ENCODE data around the gene LASP1NB.

The LASP1NB gene

DNA sequence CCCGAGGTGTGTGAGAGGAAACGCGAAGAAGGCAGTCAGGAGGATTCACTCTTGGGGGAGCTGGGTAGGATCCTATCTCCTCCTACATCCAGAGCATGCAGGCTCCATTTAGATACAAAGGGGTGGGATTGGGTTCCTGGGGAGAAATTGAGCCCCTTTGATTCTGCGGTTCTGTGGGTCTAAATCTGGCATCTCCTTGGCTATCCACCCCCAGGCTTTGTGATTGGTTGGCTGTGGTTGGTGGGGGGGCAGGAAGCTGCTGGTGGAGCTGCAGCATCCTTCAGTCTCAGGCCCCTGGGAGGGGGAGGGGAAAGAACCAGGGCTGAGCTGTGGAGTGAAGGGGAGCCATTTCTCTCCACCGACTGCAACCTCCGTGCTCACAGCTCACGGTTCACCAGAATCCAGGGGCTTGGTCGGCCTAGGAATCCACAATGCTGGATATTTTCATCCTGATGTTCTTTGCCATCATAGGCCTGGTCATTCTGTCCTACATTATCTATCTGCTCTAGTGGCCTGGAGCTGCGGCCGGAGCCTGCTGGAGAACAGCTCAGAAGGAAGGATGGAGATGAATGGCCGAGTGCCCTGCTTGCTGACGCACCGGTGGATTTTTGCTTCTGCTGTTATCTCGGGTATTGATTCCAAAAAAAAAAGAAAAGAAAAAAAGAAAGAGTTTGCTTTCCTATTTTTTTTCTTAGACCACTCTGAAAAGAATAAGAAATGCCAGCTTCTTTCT, at the start of gene LASP1NB:
Gene LASP1NB (plus strand): TSS at position 352 of the 733 bp plus-strand sequence.
- DNase-seq: no peak

DNA sequence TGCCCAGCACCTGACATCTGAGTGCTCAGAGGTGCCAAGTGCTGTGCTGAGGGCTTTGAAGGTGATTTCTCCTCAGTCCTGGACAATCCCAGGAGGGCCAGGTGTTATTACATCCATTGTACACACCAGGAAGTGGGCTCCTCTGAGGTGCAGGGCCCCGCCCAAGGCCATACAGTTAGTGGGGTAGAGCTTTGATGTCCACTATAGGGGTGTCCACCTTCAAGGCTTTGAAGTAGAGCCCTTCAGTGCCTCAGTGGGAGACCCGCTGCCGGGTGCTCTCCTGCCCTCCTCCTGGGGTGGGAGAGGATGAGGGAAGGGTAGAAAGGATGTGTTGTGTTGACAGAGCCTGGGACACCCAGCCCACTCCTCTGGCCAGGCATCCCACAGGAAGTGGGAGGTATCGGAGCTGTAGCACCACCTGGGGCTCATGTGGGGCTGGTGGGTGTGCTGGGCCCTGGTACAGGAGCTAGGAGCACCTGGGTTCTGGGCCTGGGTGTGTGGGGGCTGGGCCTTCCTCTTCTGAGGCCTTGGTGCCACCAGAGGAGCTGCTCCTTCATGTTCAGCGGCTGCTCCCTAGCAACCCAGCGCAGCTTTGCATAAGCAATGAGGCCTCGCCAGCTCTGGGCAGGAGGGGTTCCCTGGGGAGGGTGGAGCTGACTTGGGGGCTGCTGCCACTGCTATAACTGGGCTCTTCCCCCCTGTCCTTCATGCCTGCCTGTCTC, 48.1 kb upstream of the LASP1NB start:
- DNase-seq: no peak

DNA sequence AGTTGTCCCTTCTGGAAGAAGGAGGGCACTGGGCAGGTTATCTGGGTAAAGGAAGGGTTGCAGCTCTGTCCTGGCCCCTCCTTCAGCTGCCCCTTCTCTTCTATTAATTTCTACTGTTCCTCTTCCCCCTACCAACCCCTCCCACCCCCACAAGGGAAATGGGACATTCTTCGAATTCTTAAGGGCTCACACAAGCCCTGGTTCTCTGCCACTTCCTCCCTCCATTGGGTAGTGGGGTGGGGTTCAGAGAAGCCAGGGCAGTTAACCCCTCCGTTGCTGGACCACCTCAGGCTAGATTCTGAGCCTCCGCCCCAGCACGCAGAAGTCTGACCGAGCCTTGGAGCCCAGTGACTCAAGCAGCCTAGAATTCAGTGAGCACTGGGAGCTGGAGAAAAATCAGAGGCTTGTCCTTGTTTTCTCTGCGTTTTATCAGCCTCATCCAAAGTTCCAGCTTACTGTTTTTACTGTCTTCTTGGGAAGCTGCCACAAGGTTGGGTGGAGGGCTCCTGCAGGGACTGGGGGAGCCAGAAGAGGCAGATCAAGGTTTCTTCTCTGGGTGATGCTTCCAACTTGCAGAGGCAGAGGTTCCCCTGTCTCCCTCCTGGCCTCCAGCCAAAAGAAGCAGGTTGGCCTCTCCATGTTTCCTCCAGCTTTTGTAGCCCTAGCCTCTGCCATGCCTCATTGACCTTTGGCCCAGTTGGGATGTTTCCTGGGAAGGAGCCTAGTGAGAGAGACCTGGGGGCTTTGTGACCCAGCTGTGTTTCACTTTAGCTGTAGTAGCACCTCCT, 45.3 kb upstream of the LASP1NB start:
- no peak for DNase-seq

DNA sequence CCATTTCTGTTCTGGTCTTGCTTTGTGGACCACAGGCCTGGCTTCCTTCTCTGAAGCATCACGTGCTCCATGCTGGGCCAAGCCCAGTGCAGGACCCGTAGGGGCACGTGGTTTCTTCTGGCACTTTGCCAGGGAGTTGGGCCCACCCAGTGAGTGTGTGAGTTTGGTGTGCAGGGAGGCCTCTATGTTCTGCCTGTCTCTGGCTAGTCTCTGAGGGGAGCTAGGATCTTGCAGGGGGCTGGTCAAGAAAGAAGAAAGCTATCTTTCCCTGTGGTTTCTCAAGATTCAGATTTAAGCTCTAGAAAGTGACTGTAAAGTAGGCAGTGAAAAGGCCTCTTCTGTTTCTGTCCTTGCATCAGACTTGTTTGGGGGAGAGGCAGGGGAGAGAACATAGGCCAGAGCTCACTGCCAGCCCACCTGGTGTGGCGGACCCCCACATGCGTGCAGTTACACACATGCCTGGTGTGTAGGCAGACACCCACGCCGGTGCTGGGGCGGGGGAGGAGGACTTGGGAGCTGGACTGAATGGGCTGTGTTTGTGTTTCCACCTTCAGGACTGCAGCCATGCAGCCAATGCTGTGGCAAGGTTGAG, 43.7 kb upstream of the LASP1NB start:
- no peak for DNase-seq

DNA sequence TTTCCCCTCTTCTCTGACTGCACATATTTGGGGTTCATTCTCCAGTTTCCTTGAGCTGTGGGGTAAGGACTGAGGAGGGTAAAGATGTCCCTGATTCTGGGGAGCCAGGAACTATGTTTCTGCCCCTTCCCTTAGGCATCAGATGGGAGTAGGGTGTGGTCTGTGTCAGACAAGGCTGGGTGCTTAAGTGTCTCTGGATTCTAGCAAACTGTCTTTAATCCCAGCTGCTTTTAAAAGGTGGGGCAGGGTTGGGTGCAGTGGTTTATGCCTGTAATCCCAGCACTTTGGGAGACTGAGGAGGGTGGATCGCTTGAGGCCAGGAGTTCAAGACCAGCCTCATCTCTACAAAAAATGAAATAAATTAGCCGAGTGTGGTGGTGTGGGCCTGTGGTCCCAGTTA, 42.5 kb upstream of the LASP1NB start:
- no peak for DNase-seq

DNA sequence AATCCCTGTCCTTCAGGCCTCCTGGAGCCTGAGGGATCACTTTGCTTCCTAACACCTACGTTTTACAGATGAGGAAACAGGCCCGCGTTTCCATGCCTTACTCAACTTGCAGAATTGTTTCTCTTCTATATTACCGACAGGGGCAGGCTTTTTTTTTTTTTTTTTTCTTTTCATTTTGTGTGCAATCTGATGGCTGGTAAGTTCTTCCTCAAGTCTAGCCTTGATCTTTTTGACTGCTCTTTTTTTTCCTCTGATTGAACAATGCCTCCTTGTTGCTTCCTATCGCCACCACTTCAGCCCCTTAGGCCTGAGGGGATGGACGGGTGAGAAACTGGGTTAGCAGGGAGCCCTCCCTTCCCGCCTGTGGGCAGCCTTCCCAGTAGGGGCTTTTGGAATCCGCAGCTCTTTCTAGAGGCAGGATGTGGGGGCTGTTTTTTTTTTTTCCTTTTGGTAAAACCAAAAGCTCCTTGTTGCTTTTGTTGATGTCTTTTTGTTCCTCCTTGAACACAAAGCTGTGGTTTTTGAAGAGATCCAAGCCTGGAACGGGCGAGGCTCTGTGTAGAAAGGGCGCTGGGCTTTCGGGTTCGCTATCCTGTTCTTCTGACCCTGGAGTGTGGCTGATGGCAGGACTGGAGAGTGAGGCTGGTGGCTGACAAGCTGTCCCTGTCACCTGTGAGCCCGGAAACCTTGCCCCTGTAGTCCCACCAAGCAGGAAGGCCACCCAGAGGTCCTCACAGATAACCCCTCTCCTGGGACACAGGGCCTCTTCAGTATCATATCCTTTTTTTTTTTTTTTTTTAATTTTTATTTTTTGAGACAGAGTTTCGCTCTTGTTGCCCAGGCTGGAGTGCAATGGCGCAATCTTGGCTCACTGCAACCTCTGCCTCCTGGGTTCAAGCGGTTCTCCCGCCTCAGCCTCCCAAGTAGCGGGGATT, 41.6 kb upstream of the LASP1NB start:
- DNase-seq: no peak

DNA sequence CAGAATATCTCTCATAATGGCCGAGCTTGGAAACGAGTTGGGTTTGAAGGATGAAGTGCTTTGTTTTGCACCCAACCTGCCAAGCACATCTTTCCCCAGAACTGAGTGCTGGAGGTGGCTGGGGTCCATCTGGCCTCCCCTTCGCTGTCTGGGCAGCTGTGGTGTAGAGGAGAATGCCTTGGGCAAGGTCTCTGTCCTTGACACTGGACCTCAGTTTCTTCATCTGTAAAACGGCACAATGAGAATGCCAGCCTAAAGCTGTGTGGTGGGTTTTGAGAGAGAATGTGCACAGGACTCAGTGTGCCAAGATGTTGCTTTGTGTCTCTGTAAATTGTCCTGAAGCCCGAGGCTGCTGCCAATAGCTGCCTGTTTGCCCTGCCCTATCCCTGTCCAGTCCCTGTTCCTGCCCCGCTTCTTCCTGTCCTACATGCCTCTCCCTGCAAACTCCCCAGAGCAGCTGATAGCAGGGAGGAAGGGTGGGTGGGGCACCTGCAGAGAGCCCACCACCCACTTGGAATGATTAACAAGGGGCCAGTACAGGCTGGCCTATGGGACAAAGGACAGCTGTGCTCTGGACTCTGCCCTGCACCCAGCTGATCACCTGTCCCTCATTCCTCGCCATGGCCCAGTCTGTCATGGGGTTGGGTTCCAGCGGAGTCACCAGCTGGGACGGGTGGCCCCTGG, 40.2 kb upstream of the LASP1NB start:
- no peak for DNase-seq

DNA sequence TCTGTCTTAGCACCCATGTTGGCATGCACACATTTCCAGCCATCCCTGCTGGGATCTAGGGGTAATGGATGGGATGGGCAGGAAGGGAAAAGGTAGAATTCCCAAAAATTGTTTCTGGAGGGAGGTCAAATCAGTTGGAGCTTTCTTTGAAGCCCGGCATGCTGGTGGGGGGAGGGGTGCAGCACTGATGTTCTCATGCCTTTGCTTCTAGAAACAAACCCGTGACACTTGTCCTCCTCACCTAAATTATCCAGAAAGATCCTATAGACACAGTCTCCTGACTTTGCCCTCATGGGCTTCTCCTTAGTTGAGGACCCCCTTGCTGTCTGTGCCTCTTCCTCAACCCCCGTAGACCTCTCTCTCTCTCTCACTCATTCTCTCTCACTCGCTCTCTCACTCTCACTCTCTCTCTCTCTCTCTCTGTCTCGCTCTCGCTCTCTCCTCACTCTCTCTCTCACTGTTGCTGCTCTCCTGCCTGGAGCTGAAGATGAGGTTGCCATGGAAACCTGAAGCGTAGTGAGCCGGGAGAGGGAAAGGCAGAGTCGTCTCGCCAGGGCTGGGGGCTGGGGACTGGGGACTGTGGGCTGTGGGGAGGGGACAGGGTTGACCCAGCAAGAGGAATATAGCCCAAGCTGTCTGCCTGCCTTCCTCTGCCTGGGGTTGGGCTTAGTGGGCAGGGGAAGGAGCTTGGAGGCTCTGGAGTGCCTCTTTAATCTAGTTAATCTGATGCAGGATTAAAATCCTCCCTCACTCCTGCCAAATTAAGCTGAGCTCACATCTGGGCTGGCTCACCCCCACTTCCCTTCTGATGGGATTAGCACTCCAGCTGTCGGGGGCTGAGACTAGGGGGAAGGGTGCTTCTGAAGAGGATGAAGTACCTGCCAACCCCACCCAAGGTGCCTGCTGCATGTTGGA, 39.4 kb upstream of the LASP1NB start:
- DNase-seq: no peak

DNA sequence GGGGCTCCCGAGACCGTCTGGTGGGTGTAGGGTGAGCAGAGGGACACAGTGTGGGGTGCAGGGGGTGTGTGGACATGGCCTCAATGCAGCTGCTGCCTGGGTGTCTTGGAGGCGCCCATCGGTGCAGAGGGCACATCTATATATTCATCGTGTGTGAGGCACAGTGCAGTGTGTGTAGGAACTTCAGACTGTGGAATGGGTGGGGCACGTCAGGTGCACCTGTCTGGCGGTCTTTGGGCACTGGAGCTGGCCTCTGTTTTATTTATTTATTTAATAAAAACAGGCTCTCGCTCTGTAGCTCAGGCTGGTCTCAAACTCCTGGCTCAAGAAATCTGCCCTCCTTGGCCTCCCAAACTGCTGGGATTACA, 38.8 kb upstream of the LASP1NB start:
- no peak for DNase-seq

DNA sequence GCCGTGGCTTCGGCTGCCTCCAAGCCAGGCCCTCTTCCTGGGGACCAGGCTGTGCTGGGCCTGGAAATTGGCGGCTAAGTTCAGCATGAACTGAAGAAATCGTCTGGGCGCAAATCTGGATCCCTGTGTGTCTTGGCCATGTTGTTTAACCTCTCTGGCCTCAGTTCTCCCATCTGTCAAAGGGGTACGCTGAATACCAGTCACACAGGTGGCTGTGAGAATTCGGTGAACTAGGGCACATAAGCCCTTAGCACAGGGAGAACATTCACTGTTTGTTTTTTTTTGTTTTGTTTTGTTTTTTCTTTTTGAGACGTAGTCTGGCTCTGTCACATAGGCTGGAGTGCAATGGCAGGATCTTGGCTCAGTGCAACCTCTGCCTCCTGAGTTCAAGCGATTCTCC, 36.6 kb upstream of the LASP1NB start:
- no peak for DNase-seq

DNA sequence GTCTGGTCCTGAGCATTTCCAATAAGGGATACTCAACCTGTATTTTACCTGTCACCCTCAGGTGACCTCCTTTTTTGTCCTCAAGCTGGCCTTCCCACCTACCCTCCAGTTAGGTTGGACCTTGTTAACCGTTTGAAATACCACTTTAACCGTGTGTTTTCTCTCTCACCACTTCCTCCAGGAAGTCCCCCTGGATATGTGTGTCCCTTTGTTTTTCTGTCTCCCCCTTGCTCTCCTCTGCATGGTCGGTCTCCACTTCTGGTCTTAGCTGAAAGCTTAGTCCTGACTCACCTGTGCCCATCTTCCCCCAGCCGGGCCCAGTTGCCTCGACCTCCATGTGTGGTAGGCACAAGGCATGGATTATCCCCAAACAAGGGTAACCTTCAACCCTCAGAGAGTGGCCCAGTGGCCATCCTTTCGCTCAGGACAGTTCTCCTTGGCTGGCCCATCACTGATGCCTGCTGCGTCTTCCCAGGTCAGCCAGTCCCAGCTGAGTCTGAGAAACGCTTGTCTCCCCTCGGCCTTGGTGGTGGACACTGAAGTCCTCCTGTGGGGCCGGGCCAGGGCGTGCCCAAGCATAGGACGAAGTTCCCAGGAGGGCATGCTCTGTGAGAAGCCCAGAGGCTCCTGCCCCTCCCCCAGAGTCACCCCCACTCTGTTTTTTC, 35.5 kb upstream of the LASP1NB start:
- DNase-seq: no peak

DNA sequence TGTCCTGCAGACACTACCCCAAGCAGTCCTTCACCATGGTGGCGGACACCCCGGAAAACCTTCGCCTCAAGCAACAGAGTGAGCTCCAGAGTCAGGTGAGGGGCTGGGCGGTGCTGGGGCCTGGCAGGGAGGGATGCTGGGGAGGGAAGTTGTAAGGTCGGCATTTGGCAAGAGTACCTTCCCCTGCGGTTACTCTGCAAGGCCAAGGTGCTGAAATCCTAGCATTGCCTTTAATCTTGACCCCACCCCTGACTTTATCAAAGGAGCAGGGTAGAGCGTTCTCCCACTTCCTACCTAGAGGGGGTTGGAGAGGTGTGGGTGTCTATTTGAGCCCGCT, 35.0 kb upstream of the LASP1NB start:
- DNase-seq: no peak

DNA sequence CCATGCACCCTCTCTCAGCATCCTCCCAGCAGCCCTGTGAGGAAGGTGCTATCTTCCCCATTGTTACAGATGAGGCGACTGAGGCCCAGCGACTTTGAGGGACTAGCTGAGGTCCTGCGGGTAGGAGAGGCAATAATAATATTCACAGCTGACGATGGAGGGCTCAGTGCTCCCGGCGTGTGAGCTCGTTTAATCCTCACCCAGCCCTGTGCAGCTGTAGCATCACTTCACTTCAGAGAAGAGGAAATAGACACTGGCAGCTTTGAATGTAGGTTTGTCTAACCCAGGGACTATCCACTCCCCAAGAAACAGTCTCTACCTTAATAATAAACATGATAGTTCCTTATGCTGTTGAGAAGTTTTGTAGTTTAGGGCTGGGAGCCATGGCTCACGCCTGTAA, 34.0 kb upstream of the LASP1NB start:
- DNase-seq: no peak

DNA sequence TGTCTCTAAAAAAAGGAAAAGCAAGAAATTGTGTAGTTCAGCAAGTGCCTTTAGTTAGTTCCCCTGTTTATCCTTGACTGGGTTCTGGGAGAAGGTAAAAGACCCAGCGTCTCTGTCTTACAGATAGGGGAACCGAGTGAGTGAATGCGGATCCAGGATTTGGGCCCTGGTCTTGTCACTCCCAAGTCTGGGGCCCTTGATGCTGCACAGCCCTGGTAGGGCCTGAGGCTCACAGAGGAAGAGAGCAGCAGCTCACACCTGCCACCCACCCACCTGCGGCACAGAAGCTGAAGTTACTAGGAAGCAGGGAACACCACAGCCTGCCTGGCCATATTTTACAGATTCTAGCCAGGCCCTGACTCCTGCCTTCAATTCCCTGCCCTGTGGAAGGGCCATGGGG, 33.3 kb upstream of the LASP1NB start:
- no peak for DNase-seq

DNA sequence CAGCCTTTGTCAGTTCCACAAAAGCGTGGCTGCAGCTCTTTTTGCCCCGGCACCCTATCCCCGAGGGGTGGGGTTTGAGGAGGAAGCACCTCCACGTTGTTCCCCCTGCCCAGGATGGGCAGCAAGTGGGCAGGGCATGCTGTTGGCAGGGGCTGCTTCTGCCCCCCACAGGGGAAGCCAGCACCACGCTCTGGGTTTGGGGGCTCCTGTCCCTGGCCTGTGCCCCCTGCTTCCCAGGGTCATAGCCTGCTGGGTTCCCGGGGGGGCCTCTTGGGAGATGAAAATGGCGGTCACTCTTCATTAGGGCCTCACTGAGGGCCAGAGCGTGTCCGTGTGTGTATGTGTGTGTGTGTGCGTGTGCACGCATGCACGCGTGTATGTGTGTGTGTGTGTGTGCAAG, 32.8 kb upstream of the LASP1NB start:
- no peak for DNase-seq

DNA sequence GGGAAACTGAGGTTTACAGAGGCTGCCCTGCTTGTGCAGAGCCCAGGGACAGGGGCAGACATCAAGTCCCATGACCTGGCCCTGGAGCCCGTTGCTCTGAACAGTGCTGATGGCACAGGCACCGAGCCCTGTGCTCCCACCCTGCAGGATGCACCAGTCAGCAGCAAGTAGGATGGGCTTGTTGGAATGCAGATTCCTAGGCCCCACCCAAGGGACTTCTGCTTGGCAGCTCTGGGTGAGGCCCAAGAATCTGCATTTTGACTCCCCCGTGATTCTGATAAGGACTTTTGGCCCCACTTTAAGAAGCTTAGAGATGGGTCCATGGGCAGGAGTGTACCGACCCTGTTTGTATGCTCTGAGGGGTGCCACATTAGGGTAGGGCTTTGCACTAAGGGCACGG, 32.3 kb upstream of the LASP1NB start:
- no peak for DNase-seq

DNA sequence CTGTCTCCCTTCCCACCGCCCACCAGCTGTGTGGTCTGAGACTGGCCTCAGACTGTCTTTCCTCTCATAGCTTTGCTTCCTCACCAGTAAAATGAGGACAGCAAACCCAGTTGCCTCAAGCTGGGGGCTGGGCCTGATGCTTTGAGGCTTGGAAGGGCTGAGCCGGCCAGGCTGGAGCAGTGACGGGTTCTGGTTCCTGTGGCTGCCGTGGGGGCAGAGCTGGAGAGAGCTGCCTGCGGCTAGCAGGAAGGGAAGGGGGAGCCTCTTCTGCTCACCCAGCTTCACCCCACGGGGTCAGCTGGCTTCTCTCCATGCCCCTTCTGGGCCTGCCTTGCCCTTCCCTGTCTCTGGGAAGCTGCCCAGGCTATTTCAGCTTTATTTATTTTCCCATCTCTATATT, 31.8 kb upstream of the LASP1NB start:
- peak; percentile 62 for DNase-seq

DNA sequence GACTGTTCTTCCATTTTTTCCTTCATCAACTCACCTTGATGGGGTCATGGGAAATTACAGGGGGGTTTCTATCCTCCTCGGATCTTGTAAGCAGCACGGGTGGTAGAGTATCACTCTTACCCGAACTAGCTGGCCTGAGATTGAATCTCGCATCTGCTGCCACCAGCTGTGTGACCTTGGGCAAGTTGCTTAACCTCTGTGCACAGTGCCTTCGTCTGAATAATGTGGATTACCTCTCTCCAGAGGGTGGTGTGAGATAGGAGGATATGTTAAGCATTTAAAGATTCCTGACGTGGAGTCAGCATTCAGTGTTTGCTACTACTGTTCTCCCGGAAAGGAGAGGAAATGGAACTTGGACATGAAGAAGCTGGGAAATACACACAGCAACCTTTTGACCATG, 31.1 kb upstream of the LASP1NB start:
- DNase-seq: no peak

DNA sequence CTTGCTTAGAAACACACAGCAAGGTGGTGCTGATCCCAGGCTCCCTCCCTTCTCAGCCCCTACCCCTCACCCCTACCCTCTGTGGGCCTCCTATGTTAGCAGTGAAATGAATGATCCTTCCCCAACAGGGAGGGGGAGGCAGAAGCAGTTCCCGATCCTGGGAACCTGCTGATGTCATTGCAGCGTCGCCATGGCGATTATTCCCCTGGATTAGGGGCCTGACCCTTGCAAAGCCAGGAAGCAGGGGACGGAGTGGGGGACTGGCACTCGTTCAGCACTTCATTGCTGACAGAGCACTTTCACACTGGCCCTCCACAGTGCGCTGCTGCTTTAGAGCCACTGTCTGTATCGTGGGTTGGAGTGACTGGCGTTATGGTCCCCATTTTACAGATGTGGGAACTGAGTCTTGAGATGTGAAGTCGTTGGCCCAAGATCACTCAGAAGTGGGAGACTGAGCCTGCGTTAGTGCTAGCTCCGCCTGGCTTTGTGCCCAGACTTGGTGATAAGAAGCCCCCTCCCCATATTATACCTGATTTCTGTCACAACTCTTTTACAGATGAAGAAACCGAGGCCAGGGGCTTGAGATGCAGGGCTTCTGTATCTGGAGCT, 29.0 kb upstream of the LASP1NB start:
- DNase-seq: no peak

DNA sequence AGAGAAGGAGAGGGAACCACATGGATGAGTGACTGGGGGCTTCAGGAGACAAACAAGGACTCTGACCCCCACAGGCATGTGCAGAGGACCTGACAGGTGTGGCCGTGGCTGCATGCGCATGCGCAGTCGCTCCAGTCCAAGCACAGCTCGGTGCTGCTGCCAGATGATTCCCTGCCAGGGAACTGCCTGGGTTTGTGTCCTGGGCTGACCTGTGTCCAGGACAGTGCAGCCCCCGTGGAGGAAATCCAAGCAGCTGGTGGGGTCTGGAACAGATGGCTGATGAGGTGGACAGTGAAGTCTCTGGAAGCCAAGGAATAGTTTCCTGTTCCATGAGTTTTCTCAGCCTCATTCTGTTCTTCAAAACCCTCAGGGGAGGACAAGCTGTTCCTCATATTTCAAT, 28.2 kb upstream of the LASP1NB start:
- DNase-seq: no peak

Measured in GF-D8 (cell line).